GDM1 (cell line): ENCODE data around the gene KIF12.

ENCODE experiments used
- DNase-seq: peaks from one replicate; lab custom pipeline; 2025; lab: John Stamatoyannopoulos, UW

Gene KIF12

GRCh38 chr9:114065304-114065703, 33.8 kb downstream of the KIF12 start:
- DNase-seq: no peak

GRCh38 chr9:114061830-114062474, 37.1 kb downstream of the KIF12 start:
- no peak for DNase-seq

- DNase-seq: no peak
Measured at GRCh38 chr9:114061292-114061691, 37.8 kb downstream of the KIF12 start.

GRCh38 chr9:114060711-114061110, 38.4 kb downstream of the KIF12 start:
- DNase-seq: no peak

GRCh38 chr9:114060070-114060469, 39.0 kb downstream of the KIF12 start:
- DNase-seq: no peak

DNA sequence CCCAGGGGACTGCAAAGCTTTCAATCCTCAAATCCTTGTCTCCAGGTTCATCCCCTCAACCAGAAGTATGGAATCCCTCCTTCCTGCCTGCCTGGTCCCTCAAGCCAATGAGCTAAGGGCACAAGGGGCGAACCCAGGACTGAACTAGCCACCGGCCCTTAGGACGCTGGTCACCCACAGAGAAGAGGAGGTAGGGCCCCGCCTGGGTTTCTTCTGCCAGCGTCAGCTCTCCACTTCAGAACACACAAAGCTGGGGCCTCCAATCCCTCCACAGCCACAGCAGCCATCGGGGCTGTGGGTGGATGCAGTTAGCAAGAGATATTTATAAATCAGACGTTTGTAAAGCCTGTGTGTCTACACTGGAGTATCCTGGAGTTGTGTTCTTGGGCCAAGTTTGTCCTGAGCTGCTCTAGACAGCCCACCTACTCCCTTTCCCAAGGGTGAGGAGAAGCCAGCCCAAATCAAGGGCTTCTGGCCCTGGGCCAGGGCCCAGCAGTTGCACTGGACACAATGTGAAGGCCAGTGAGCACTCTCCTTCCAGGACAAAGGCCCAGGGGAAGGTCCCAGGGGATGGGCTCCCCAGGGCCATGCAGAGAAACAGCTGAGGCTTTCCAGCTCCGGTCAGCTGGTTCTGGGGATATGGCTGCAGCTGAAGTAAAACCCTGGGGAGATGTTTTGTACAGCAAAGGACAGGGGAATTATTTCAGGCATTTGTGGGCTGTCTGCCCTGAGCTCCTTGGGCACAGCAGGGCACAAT, 39.9 kb downstream of the KIF12 start:
- no peak for DNase-seq

- DNase-seq: no peak
Measured at GRCh38 chr9:114058688-114059046, 40.4 kb downstream of the KIF12 start.

GRCh38 chr9:114057161-114057885, 41.8 kb downstream of the KIF12 start:
- DNase-seq: no peak

DNA sequence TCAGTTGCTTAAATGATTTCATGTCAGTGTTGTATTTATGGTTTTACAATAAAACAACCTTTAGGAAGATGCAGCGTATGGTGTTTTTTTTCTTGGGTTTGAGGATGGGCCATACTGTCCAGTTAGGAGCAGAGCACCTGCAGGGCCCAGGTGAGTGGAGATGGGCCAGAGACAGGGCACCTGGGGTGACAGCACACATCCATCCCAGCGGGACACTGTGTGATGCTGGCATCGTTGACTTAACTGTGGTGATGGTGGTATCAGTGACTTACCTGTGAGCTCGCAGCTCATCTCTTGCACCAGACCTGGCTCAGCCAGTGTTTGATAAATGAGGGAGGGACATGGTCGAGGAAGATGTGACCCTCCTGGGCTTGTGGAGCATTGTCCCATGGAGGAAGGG, 42.6 kb downstream of the KIF12 start:
- DNase-seq: no peak

DNA sequence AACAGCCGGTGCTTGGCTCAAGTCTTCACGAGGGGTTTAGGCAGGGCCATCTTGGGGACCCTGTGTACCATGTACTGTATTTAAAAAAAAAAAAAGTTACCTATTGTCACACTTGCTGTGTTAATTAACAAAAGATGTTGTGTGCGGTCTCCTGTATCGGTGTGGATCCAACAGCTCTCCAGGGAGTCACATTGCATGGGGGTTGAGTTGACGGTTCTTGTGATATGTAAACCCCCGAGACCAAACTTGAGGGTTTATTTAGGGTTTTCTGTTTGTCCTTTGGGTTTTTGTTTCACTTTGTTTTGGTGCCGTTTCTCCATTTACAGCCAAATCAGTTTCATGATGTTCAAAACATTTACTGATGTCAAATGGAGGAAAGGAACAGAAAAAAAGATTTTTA, 43.2 kb downstream of the KIF12 start:
- no peak for DNase-seq

GRCh38 chr9:114055061-114055460, 44.0 kb downstream of the KIF12 start:
- DNase-seq: no peak

DNA sequence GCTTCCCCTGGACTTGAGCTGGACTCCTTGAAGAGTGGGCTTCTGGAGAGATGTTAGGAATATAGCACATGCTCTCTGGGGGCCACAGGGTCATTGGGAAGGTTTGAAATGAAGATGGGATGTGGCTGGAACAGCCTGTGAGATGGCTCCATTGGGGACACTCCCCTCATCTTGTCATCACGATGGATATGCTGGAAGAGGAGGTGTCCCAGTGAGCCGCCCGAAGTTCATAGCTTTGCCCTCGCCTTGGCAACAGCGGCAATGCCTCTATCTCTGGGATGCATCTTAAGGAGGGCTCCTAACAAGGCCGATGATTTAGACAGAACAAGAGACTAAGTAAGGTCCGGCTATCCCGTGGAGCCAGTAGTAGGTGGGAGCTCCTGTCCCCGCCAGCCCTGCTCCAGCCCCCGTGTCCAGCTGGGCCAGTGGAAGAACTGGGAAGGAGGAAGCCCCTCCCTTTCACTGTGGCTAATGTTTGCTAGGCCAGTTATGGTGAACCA, 44.9 kb downstream of the KIF12 start:
- DNase-seq: no peak

DNA sequence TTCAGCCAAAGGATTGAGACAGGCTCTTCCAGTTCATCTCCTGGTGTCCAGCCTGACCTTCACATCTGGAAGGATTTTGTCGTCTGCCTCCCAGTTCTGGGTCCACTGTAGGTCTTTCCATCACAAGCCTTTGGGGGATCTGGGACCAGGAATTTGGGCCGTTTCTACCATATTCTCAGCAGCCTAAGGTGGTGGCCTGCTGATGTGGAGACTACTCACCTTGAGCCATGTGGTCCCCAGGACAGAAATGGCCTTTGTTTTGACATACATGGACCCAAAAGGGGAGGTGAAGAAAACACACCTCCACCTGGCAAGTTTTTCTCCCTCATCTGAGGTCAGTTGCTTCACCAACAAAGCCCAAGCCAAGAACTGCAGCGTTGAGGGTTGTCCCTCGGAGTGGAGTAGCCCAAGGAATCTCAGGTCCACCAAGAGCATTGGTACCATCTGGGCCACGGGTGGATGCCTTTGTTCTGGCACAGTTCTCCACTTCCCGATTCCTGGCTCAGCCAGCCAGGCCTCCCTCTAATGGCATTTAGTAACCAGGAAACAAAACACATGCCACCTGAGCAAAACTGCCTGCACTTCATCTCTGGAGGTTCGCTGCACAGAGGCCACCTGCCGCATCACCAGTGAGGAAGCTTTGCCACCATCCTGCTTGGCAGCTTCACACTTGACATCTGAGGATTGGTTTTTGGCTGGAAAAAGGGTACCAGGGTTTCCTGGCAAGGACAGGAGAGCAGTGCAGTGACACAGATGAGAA, 45.7 kb downstream of the KIF12 start:
- DNase-seq: no peak

- no peak for DNase-seq
Measured at GRCh38 chr9:114051706-114052105, 47.4 kb downstream of the KIF12 start.

- no peak for DNase-seq
Measured at GRCh38 chr9:114051281-114051680, 47.8 kb downstream of the KIF12 start.

GRCh38 chr9:114050646-114051045, 48.4 kb downstream of the KIF12 start:
- no peak for DNase-seq

DNA sequence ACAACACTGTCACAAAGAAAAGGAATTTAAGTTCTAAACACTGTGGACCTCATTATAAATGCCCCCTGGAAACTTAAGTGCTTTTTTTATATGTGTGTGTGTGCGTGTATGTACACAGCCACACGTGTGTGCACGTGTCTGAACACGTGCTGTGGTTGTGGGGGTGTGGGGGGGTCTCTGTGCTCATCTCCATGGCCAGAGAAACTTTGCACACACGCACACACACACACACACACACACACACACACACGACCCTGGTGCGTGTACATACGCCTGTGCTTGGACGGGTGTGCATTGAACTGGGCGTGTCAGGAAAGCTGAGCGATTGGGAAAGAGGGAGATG, 48.9 kb downstream of the KIF12 start:
- no peak for DNase-seq

- DNase-seq: no peak
Measured at GRCh38 chr9:114049441-114050225, 49.5 kb downstream of the KIF12 start.

- DNase-seq: no peak
Measured at GRCh38 chr9:114048533-114049415, 50.3 kb downstream of the KIF12 start.

DNA sequence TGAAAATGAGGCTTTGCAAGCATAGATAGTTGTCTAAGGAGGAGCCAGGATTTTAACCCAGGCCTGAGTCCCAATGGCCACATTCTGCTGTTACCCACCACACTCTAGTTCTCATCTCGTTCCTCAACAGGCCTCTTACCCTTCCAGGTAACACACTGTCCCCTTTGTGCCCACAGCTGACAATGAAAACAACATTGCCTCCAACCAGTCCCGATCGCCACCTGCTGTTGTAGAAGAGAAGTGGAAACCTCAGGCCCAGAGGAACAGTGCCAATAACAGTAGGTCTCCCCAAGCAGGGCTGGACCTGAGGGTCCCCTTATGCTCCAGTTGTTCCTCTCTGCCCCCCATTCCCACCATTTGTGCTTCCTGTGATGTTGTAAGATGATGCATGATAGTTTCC, 51.4 kb downstream of the KIF12 start:
- DNase-seq: no peak

GRCh38 chr9:114046875-114047274, 52.2 kb downstream of the KIF12 start:
- DNase-seq: no peak
